WTC11 (cell line): ENCODE results near the gene GATB. TPM values are rescaled to one million over a fixed set of nuclear protein-coding genes. Genes with fewer than 3 reads are reported as not detected.

Experiments used
- ATAC-seq: fragments of 200-7000 bp; cut with Tn5 transposase; 2 replicates; pipeline ENCODE4 v1.10.0; 2021; ENCODE audit warnings: mild to moderate bottlenecking, moderate library complexity
- CTCF ChIA-PET: fragments of 300-600 bp; sonication (Branson Sonifier 250); formaldehyde crosslinking; loops from one replicate; lab custom pipeline; 2021; ENCODE audit warnings: antibody characterized with exemption; lab: Charles Lee
- POLR2A ChIA-PET: fragments of 350-600 bp; sonication (Branson Sonifier 250); formaldehyde crosslinking; loops from one replicate; lab custom pipeline; 2021; ENCODE audit warnings: antibody characterized with exemption; lab: Charles Lee
- DNase-seq: peaks from one replicate; pipeline ENCODE4 v3.0.0; 2021; ENCODE audit warnings: low spot score
- H3K27ac Mint-ChIP-seq: 2 replicates; pipeline ENCODE4 v1.8.0; 2021; ENCODE audit warnings: mixed read lengths
- H3K27me3 Mint-ChIP-seq: 2 replicates; pipeline ENCODE4 v1.8.0; 2021; ENCODE audit warnings: low read depth, mild to moderate bottlenecking, moderate library complexity, mixed read lengths
- H3K36me3 Mint-ChIP-seq: 2 replicates; pipeline ENCODE4 v1.8.0; 2021; ENCODE audit warnings: mixed read lengths
- H3K4me1 Mint-ChIP-seq: 2 replicates; pipeline ENCODE4 v1.8.0; 2022; ENCODE audit warnings: mixed read lengths
- H3K4me3 Mint-ChIP-seq: 2 replicates; pipeline ENCODE4 v1.8.0; 2021; ENCODE audit warnings: mild to moderate bottlenecking, moderate library complexity, mixed read lengths
- H3K9me3 Mint-ChIP-seq: 2 replicates; pipeline ENCODE4 v1.8.0; 2021; ENCODE audit warnings: mixed read lengths
- ATF3 ChIP-seq: sonication (generic); formaldehyde crosslinking; conservative IDR thresholded peaks from 2 replicates; pipeline ENCODE4 v1.8.1; 2022; ENCODE audit warnings: mild to moderate bottlenecking, missing genetic modification reagents
- E2F5 ChIP-seq: sonication (generic); formaldehyde crosslinking; IDR thresholded peaks from 2 replicates; pipeline ENCODE4 v1.8.1; 2022; ENCODE audit warnings: mild to moderate bottlenecking, moderate library complexity, missing genetic modification reagents
- ERG ChIP-seq: fragments of 250-450 bp; sonication (Bioruptor Pico); IDR thresholded peaks from 2 replicates; pipeline ENCODE4 v1.8.0; 2021; ENCODE audit warnings: mild to moderate bottlenecking
- FOXP4 ChIP-seq: sonication (generic); formaldehyde crosslinking; IDR thresholded peaks from 2 replicates; pipeline ENCODE4 v1.8.0; 2022; ENCODE audit warnings: mild to moderate bottlenecking, missing genetic modification reagents
- HMGXB4 ChIP-seq: sonication (generic); formaldehyde crosslinking; IDR thresholded peaks from 2 replicates; pipeline ENCODE4 v1.8.1; 2023; ENCODE audit warnings: mild to moderate bottlenecking, moderate library complexity, missing genetic modification reagents
- IRF1 ChIP-seq: sonication (generic); formaldehyde crosslinking; IDR thresholded peaks from 2 replicates; pipeline ENCODE4 v1.8.0; 2023; ENCODE audit warnings: missing genetic modification reagents
- KAT7 ChIP-seq: sonication (generic); formaldehyde crosslinking; IDR thresholded peaks from 2 replicates; pipeline ENCODE4 v1.8.1; 2023; ENCODE audit warnings: missing genetic modification reagents, mild to moderate bottlenecking, borderline replicate concordance
- MXD4 ChIP-seq: fragments of 250-450 bp; sonication (Bioruptor Pico); IDR thresholded peaks from 2 replicates; pipeline ENCODE4 v1.8.0; 2021; ENCODE audit warnings: mild to moderate bottlenecking, moderate library complexity, borderline replicate concordance
- OVOL2 ChIP-seq: fragments of 250-450 bp; sonication (Bioruptor Pico); IDR thresholded peaks from 2 replicates; pipeline ENCODE4 v1.9.0; 2021; ENCODE audit warnings: mild to moderate bottlenecking, borderline replicate concordance
- PRDM15 ChIP-seq: sonication (generic); formaldehyde crosslinking; IDR thresholded peaks from 2 replicates; pipeline ENCODE4 v1.8.0; 2022; ENCODE audit warnings: missing genetic modification reagents
- SP1 ChIP-seq: sonication (generic); formaldehyde crosslinking; conservative IDR thresholded peaks from 2 replicates; pipeline ENCODE4 v1.8.1; 2022; ENCODE audit warnings: missing genetic modification reagents
- ZBTB21 ChIP-seq: sonication (generic); formaldehyde crosslinking; IDR thresholded peaks from 2 replicates; pipeline ENCODE4 v1.8.1; 2023; ENCODE audit warnings: mild to moderate bottlenecking, missing genetic modification reagents, borderline replicate concordance
- ZNF232 ChIP-seq: sonication (generic); formaldehyde crosslinking; IDR thresholded peaks from 2 replicates; pipeline ENCODE4 v1.8.0; 2022; ENCODE audit warnings: mild to moderate bottlenecking, missing genetic modification reagents
- ZNF416 ChIP-seq: fragments of 250-450 bp; sonication (Bioruptor Pico); IDR thresholded peaks from 2 replicates; pipeline ENCODE4 v1.9.0; 2021; ENCODE audit warnings: mild to moderate bottlenecking, inconsistent platforms
- total RNA-seq: library from RNA; stranded (reverse); gene quantifications from 3 replicates; pipeline ENCODE4 v1.2.3, GENCODE V29; 2021

Gene GATB
- total RNA-seq, 1 experiment from 2014 or later: 22.7 TPM

- POLR2A ChIA-PET: no interaction called here
- no peak for ATAC-seq
- no peak for TF ChIP-seq ZNF416 (CRISPR knock-in tag)
- no peak for TF ChIP-seq KAT7
- TF ChIP-seq ZBTB21 (CRISPR knock-in tag): no peak
- TF ChIP-seq OVOL2: no peak
- TF ChIP-seq ATF3: no peak
- TF ChIP-seq, all 79 proteins: peak for 0
- no peak overlapping the region for H3K4me3 Mint-ChIP-seq
- CTCF ChIA-PET: interaction anchor here (0.7 to 1.4 kb wide), 2 partner anchors 18 to 19 kb away, joined by 3 to 6 read pairs; no protein-coding TSS in a partner anchor
- DNase-seq: no peak
- H3K27me3 Mint-ChIP-seq: peaks cover 36% of the 10 kb centered on the region
- H3K36me3 Mint-ChIP-seq: peaks cover 2% of the 10 kb centered on the region; the same call in 1 of the 2 replicates
- H3K9me3 Mint-ChIP-seq: peaks cover 6% of the 10 kb centered on the region; the same call in 1 of the 2 replicates
- H3K4me1 Mint-ChIP-seq: peaks cover 28% of the 10 kb centered on the region
- no peak overlapping the region for H3K27ac Mint-ChIP-seq
Observed at GRCh38 chr4:151783867-151784266, 23.1 kb upstream of the GATB start.

GRCh38 chr4:151782296-151782695 lies 21.5 kb upstream of the GATB start:
- POLR2A ChIA-PET: no interaction called here
- 0 out of 2 replicates have a peak, but pooled peaks cover 3% of the 10 kb centered on the region for H3K9me3 Mint-ChIP-seq
- H3K27me3 Mint-ChIP-seq: peaks cover 20% of the 10 kb centered on the region
- H3K27ac Mint-ChIP-seq: no peak overlapping the region
- CTCF ChIA-PET: no interaction called here
- ATAC-seq: no peak
- TF ChIP-seq ZNF232 (CRISPR knock-in tag): no peak
- TF ChIP-seq PRDM15 (CRISPR knock-in tag): no peak
- no peak for TF ChIP-seq ATF3
- no peak for TF ChIP-seq SP1 (CRISPR knock-in tag)
- no peak for TF ChIP-seq FOXP4 (CRISPR knock-in tag)
- TF ChIP-seq IRF1 (CRISPR knock-in tag): no peak
- TF ChIP-seq MXD4: no peak
- TF ChIP-seq ERG: no peak
- no peak for TF ChIP-seq ZBTB21 (CRISPR knock-in tag)
- TF ChIP-seq E2F5 (CRISPR knock-in tag): no peak
- TF ChIP-seq HMGXB4 (CRISPR knock-in tag): no peak
- TF ChIP-seq, all 79 proteins: peak for 0
- no peak overlapping the region for H3K4me3 Mint-ChIP-seq
- no peak for DNase-seq
- no peaks in the 10 kb centered on the region; the same call in 1 of the 2 replicates for H3K36me3 Mint-ChIP-seq
- peaks cover 23% of the 10 kb centered on the region for H3K4me1 Mint-ChIP-seq
